OCI-LY7 (cell line): ENCODE results near the gene SNRNP35. TPM values are rescaled to one million over a fixed set of nuclear protein-coding genes. Genes with fewer than 3 reads are reported as not detected.

Source experiments
- BruUV-seq: library from RNA; stranded (reverse); fragments of 400-500 nt; replicated peaks from 2 replicates; lab custom pipeline; 2021; lab: Mats Ljungman, UMichigan
- CTCF ChIA-PET: fragments of 300-600 bp; sonication (Branson Sonifier 250); formaldehyde crosslinking; loops from one replicate; lab custom pipeline; 2022; ENCODE audit warnings: antibody characterized with exemption; ENCODE audit not compliant: unreplicated experiment; lab: Charles Lee
- POLR2A ChIA-PET: fragments of 300-600 bp; sonication (Branson Sonifier 250); formaldehyde crosslinking; loops from one replicate; lab custom pipeline; 2022; ENCODE audit warnings: antibody characterized with exemption; lab: Charles Lee
- DNase-seq: peaks from one replicate; pipeline ENCODE4 v3.0.0-alpha.2; 2015; ENCODE audit warnings: low spot score
- H2AFZ ChIP-seq: fragments of 200-600 bp; sonication (generic), shearing (Covaris generic); 2 replicates; pipeline ENCODE4 v1.6.1; 2014; ENCODE audit warnings: mild to moderate bottlenecking, antibody characterized with exemption, low read length, moderate library complexity
- H3K27ac ChIP-seq: fragments of 200-600 bp; sonication (generic); 2 replicates; pipeline ENCODE4 v1.5.1; 2014; ENCODE audit warnings: mixed run types, low read depth, mild to moderate bottlenecking, moderate library complexity, low read length, inconsistent platforms; ENCODE audit not compliant: poor library complexity, severe bottlenecking
- H3K36me3 ChIP-seq: fragments of 200-600 bp; sonication (generic); 2 replicates; pipeline ENCODE4 v1.6.1; 2014; ENCODE audit warnings: mild to moderate bottlenecking, antibody characterized with exemption, low read length, moderate library complexity, mixed read lengths; ENCODE audit not compliant: insufficient read depth
- H3K4me1 ChIP-seq: fragments of 200-600 bp; sonication (generic); 2 replicates; pipeline ENCODE4 v1.5.1; 2014; ENCODE audit warnings: mild to moderate bottlenecking, low read length; ENCODE audit not compliant: insufficient read depth, poor library complexity, severe bottlenecking
- H3K4me2 ChIP-seq: fragments of 200-600 bp; sonication (generic); 2 replicates; pipeline ENCODE4 v1.6.1; 2014; ENCODE audit warnings: mild to moderate bottlenecking, low read length
- H3K4me3 ChIP-seq: fragments of 200-600 bp; sonication (generic); 2 replicates; pipeline ENCODE4 v1.5.1; 2014; ENCODE audit warnings: mild to moderate bottlenecking, low read depth, low read length; ENCODE audit not compliant: poor library complexity, severe bottlenecking
- H3K79me2 ChIP-seq: fragments of 200-600 bp; sonication (generic); 2 replicates; pipeline ENCODE4 v1.6.1; 2016; ENCODE audit warnings: low read depth, mild to moderate bottlenecking, low read length, moderate library complexity, mixed read lengths; ENCODE audit not compliant: insufficient read depth
- H3K9me2 ChIP-seq: fragments of 200-600 bp; sonication (generic); 2 replicates; pipeline ENCODE4 v1.6.1; 2016; ENCODE audit warnings: mild to moderate bottlenecking, low read length, mixed read lengths; ENCODE audit not compliant: insufficient read depth
- H3K9me3 ChIP-seq: fragments of 200-600 bp; sonication (generic); 2 replicates; pipeline ENCODE4 v1.6.1; 2014; ENCODE audit warnings: mild to moderate bottlenecking, mixed run types, low read length, mixed read lengths
- H4K20me1 ChIP-seq: fragments of 200-600 bp; sonication (generic); 2 replicates; pipeline ENCODE4 v1.6.1; 2014; ENCODE audit warnings: mild to moderate bottlenecking, antibody characterized with exemption, low read length, moderate library complexity, mixed read lengths; ENCODE audit not compliant: insufficient read depth
- CTCF ChIP-seq: fragments of 200-600 bp; sonication (generic); conservative IDR thresholded peaks from 2 replicates; pipeline ENCODE4 v1.5.1; 2014; ENCODE audit warnings: mild to moderate bottlenecking, antibody characterized with exemption, low read length, moderate library complexity, mixed read lengths
- EZH2phosphoT487 ChIP-seq: fragments of 200-600 bp; sonication (generic); IDR thresholded peaks from 2 replicates; pipeline ENCODE4 v1.6.1; 2018; ENCODE audit warnings: low read depth, borderline replicate concordance, mild to moderate bottlenecking, mixed run types, antibody characterized with exemption, low read length, moderate library complexity, mixed read lengths
- intact Hi-C: fragments of 100-400 bp; cut with micrococcal nuclease; formaldehyde crosslinking; loops from one replicate; pipeline ENCODE4 v1.10.0; 2022; ENCODE audit not compliant: unreplicated experiment
- total RNA-seq, 2 experiments: library from RNA; depleted of rRNA in 1 of 2; stranded (reverse); fragments of >200 nt in 1 of 2; shearing (Covaris generic) in 1 of 2; gene quantifications; 2 replicates each; pipeline ENCODE4 v1.2.3, GENCODE V29; 2014 to 2022

Gene SNRNP35
- total RNA-seq, 2 experiments from 2014 or later: 29.3 to 31.3 TPM

DNA sequence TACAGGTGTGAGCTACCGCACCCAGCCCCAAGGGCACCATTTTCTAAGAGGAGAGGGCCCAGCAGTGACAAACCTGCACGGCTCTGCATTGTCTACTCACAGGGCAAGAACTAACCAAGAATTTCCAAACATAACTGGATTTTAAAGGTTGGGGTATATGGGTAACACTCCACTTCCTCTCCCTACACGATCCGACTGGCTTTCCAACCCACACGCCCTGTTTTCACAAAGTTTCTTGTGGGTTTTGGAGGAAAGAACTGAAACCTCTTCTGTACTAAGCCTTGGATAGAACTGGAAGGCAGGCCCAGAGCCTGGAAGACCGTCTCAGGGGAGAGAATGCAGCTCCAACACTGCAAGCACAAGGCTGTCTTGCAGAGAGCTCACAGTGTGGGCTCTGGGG lies 24.9 kb downstream of the SNRNP35 start:
- TF ChIP-seq CTCF (no peak), EZH2phosphoT487 (no peak)
- Histone ChIP-seq H3K9me2 (no peaks in the 10 kb centered on the region), H4K20me1 (no peaks in the 10 kb centered on the region), H3K27ac (no peak overlapping the region), H3K4me1 (peaks cover 23% of the 10 kb centered on the region), H3K4me2 (no peak overlapping the region), H3K4me3 (no peak overlapping the region), H3K9me3 (no peaks in the 10 kb centered on the region), H3K36me3 (no peaks in the 10 kb centered on the region), H2AFZ (no peak overlapping the region), H3K79me2 (no peaks in the 10 kb centered on the region)
- ChIA-PET POLR2A (interaction anchor here (0.5 to 0.9 kb wide), 2 partner anchors 24 to 202 kb away, joined by 3 to 5 read pairs; no protein-coding TSS in a partner anchor), CTCF (interaction anchor here (0.9 kb wide), 1 partner anchor 12 kb away, joined by 4 read pairs; no protein-coding TSS in a partner anchor)
- no TSS peak for BruUV-seq
- intact Hi-C loops: no loop called here
- no peak for DNase-seq

DNA sequence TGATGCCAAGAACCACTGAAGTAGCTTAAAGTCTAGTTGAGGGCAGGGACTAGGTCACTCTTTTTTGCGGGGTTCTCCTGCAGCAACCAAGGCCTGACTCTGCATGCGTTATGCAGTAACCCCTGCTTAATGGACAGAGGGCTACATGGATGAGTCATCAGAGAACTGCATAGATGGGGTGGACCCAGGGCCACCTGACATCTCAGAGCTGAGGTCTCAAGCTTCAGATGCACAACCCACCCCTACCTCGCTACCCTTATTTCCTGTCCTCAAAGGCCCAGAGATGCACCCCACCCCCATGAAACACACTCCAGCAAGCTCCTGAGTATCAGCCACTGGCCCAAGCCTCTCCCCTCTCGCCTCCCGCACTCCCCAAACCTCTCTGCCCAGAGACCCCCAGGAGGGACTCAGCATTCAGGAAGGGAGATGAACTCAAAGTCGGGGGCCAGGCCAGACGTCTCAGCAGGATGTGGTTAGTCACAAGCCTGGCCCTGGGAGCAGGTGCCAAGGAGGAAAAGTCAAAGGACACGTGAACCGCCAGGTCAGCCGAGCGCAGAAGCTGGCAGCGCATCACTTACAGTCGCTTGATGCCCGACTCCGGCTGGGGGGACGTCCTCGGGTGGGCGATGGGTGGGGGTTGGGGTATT lies 25.8 kb downstream of the SNRNP35 start:
- Histone ChIP-seq H3K4me1 (peaks cover 23% of the 10 kb centered on the region), H3K4me2 (no peak overlapping the region), H4K20me1 (no peaks in the 10 kb centered on the region), H3K79me2 (no peaks in the 10 kb centered on the region), H2AFZ (0 out of 2 replicates have a peak overlapping the region, but pooled peaks have one; percentile 27), H3K9me2 (no peaks in the 10 kb centered on the region), H3K27ac (no peak overlapping the region), H3K36me3 (no peaks in the 10 kb centered on the region), H3K4me3 (no peak overlapping the region), H3K9me3 (no peaks in the 10 kb centered on the region)
- no TSS peak for BruUV-seq
- intact Hi-C loops: no loop called here
- DNase-seq: peak; percentile 48
- CTCF ChIA-PET: interaction anchor here (0.6 kb wide), 1 partner anchor 1405 kb away, joined by 7 read pairs; the partner anchor contains the start of gene MLXIP
- POLR2A ChIA-PET: interaction anchor here (0.6 to 0.9 kb wide), 2 partner anchors 107 to 202 kb away, joined by 3 read pairs; no protein-coding TSS in a partner anchor
- TF ChIP-seq EZH2phosphoT487: no peak
- TF ChIP-seq CTCF: no peak

- H3K4me1 ChIP-seq: peaks cover 18% of the 10 kb centered on the region
- TF ChIP-seq EZH2phosphoT487 (no peak), CTCF (no peak)
- ChIA-PET CTCF (no interaction called here), POLR2A (interaction anchor here (0.7 kb wide), 1 partner anchor 753 kb away, joined by 3 read pairs; no protein-coding TSS in a partner anchor)
- no peak overlapping the region for H3K27ac ChIP-seq
- no peak overlapping the region for H3K4me2 ChIP-seq
- no peak overlapping the region for H2AFZ ChIP-seq
- no peaks in the 10 kb centered on the region for H3K36me3 ChIP-seq
- BruUV-seq: no TSS peak
- H3K79me2 ChIP-seq: no peaks in the 10 kb centered on the region
- no peaks in the 10 kb centered on the region for H4K20me1 ChIP-seq
- DNase-seq: no peak
- H3K4me3 ChIP-seq: no peak overlapping the region
- intact Hi-C loops: no loop called here
- no peaks in the 10 kb centered on the region for H3K9me3 ChIP-seq
- no peaks in the 10 kb centered on the region for H3K9me2 ChIP-seq
Measured at GRCh38 chr12:123485756-123486155, 27.8 kb downstream of the SNRNP35 start.
